Mesenchymal stem cell (in vitro differentiated cells and primary cell): ENCODE data around the gene MOSMO.

Source experiments
- DNase-seq: peaks from one replicate; pipeline ENCODE4 v3.0.0-alpha.2; 2013
- H2AFZ ChIP-seq: one replicate; pipeline ENCODE4 v1.6.1; 2013; ENCODE audit warnings: low read depth, mild to moderate bottlenecking, control low read depth, inconsistent platforms, low read length, moderate library complexity
- H2AK5ac ChIP-seq: 2 replicates; pipeline ENCODE4 v1.6.1; 2013; ENCODE audit warnings: low read length, moderate library complexity, mild to moderate bottlenecking, inconsistent platforms; ENCODE audit not compliant: severe bottlenecking
- H2BK120ac ChIP-seq: one replicate; pipeline ENCODE4 v1.6.1; 2013; ENCODE audit warnings: low read depth, mild to moderate bottlenecking, inconsistent platforms, low read length, moderate library complexity
- H2BK12ac ChIP-seq, 2 experiments: one replicate each; pipeline ENCODE4 v1.6.1; 2013; ENCODE audit warnings: inconsistent platforms in 2 of 2, low read length in 2 of 2, mild to moderate bottlenecking in 2 of 2, moderate library complexity in 2 of 2, control low read depth in 1 of 2
- H2BK15ac ChIP-seq: one replicate; pipeline ENCODE4 v1.6.1; 2013; ENCODE audit warnings: mild to moderate bottlenecking, low read depth, inconsistent platforms; ENCODE audit not compliant: poor library complexity, severe bottlenecking
- H2BK5ac ChIP-seq: 2 replicates; pipeline ENCODE4 v1.6.1; 2013; ENCODE audit warnings: low read depth, mild to moderate bottlenecking, low read length, control low read depth, inconsistent platforms; ENCODE audit not compliant: poor library complexity, severe bottlenecking
- H3K14ac ChIP-seq, 2 experiments: one replicate each; pipeline ENCODE4 v1.6.1; 2013; ENCODE audit warnings: inconsistent platforms in 2 of 2, low read length in 2 of 2, control low read depth in 1 of 2, mild to moderate bottlenecking in 1 of 2, moderate library complexity in 1 of 2
- H3K18ac ChIP-seq, 2 experiments: one replicate each; pipeline ENCODE4 v1.6.1; 2013; ENCODE audit warnings: inconsistent platforms in 2 of 2, low read length in 2 of 2, control low read depth in 1 of 2, low read depth in 1 of 2, mild to moderate bottlenecking in 1 of 2
- H3K23ac ChIP-seq, 2 experiments: one replicate each; pipeline ENCODE4 v1.6.1; 2013; ENCODE audit warnings: inconsistent platforms in 2 of 2, low read length in 2 of 2, mild to moderate bottlenecking in 2 of 2, moderate library complexity in 2 of 2, control low read depth in 1 of 2
- H3K27ac ChIP-seq: 2 replicates; pipeline ENCODE4 v1.5.1; 2013; ENCODE audit warnings: mild to moderate bottlenecking, moderate library complexity, low read length, control low read depth, inconsistent platforms; ENCODE audit not compliant: poor library complexity, severe bottlenecking
- H3K27me3 ChIP-seq, 2 experiments: 2 replicates each; pipeline versions ENCODE4 v1.6.1 to v1.7.0; 2013; ENCODE audit warnings: low read length in 2 of 2, mild to moderate bottlenecking in 2 of 2, moderate library complexity in 2 of 2, control low read depth in 1 of 2, inconsistent platforms in 1 of 2; ENCODE audit not compliant: control insufficient read depth in 1 of 2, insufficient read depth in 1 of 2
- H3K36me3 ChIP-seq, 2 experiments: 2 replicates each; pipeline versions ENCODE4 v1.6.1 to v1.7.0; 2013; ENCODE audit warnings: low read length in 2 of 2, control low read depth in 1 of 2, inconsistent platforms in 1 of 2, low read depth in 1 of 2, mild to moderate bottlenecking in 1 of 2; ENCODE audit not compliant: insufficient read depth in 2 of 2, control insufficient read depth in 1 of 2
- H3K4ac ChIP-seq, 2 experiments: one replicate each; pipeline ENCODE4 v1.6.1; 2013; ENCODE audit warnings: inconsistent platforms in 2 of 2, low read length in 2 of 2, mild to moderate bottlenecking in 2 of 2, moderate library complexity in 2 of 2, control low read depth in 1 of 2, low read depth in 1 of 2
- H3K4me1 ChIP-seq: 2 replicates; pipeline ENCODE4 v1.6.1; 2013; ENCODE audit warnings: low read depth, low read length, control low read depth; ENCODE audit not compliant: control insufficient read depth, insufficient read depth
- H3K4me2 ChIP-seq: 2 replicates; pipeline ENCODE4 v1.6.1; 2013; ENCODE audit warnings: low read length, mild to moderate bottlenecking, inconsistent platforms; ENCODE audit not compliant: poor library complexity, severe bottlenecking
- H3K4me3 ChIP-seq, 2 experiments: 2 replicates each; pipeline versions ENCODE4 v1.5.1 to v1.7.0; 2013; ENCODE audit warnings: low read length in 2 of 2, mild to moderate bottlenecking in 2 of 2, control low read depth in 1 of 2, low read depth in 1 of 2; ENCODE audit not compliant: insufficient read depth in 1 of 2
- H3K79me1 ChIP-seq: replicated peaks from 2 replicates; pipeline ENCODE4 v1.6.1; 2013; ENCODE audit warnings: mild to moderate bottlenecking, control low read depth, low read length, inconsistent platforms; ENCODE audit not compliant: poor library complexity, severe bottlenecking
- H3K9ac ChIP-seq: 2 replicates; pipeline ENCODE4 v1.7.0; 2013; ENCODE audit warnings: mild to moderate bottlenecking, low read length, moderate library complexity
- H3K9me3 ChIP-seq: 2 replicates; pipeline ENCODE4 v1.7.0; 2013; ENCODE audit warnings: mild to moderate bottlenecking, low read length; ENCODE audit not compliant: control insufficient read depth
- H4K8ac ChIP-seq: one replicate; pipeline ENCODE4 v1.6.1; 2013; ENCODE audit warnings: inconsistent platforms, mild to moderate bottlenecking, low read length, moderate library complexity
- H4K91ac ChIP-seq: one replicate; pipeline ENCODE4 v1.6.1; 2013; ENCODE audit warnings: mild to moderate bottlenecking, low read length, inconsistent platforms
- WGBS: methylation state at CpG from one replicate; pipeline ENCODE4 v1.1.7; 2013; ENCODE audit warnings: mixed read lengths; 5-methylcytosine and 5-hydroxymethylcytosine counted together

The MOSMO gene

GRCh38 chr16:22010902-22011301 is 3.0 kb downstream of the MOSMO start:
- Histone ChIP-seq H3K9me3 (no peaks in the 10 kb centered on the region), H2BK120ac (no peak overlapping the region), H3K4me3 (no peak overlapping the region), H3K9ac (no peak overlapping the region), H3K4me1 (peaks cover 9% of the 10 kb centered on the region), H3K27ac (no peak overlapping the region), H3K18ac (no peak overlapping the region), H3K23ac (no peak overlapping the region), H3K79me1 (peaks cover 16% of the 10 kb centered on the region), H2AFZ (no peak overlapping the region), H3K36me3 (no peaks in the 10 kb centered on the region), H2BK5ac (no peak overlapping the region), H3K4ac (no peak overlapping the region), H2BK12ac (no peak overlapping the region), H4K91ac (no peak overlapping the region), H2AK5ac (no peak overlapping the region), H4K8ac (no peak overlapping the region), H3K4me2 (no peak overlapping the region), H3K27me3 (no peaks in the 10 kb centered on the region), H2BK15ac (no peak overlapping the region), H3K14ac (no peak overlapping the region)
- 93% methylated on average over 5 of the region's 5 CpGs for WGBS
- DNase-seq = no peak

GRCh38 chr16:22012241-22012640 is 4.3 kb downstream of the MOSMO start:
- no peak for DNase-seq
- Histone ChIP-seq H2AK5ac (no peak overlapping the region), H2AFZ (no peak overlapping the region), H3K9me3 (no peaks in the 10 kb centered on the region), H2BK120ac (no peak overlapping the region), H3K4ac (no peak overlapping the region), H3K14ac (no peak overlapping the region), H4K91ac (no peak overlapping the region), H3K79me1 (peaks cover 18% of the 10 kb centered on the region), H2BK5ac (no peak overlapping the region), H3K27ac (no peak overlapping the region), H3K18ac (no peak overlapping the region), H4K8ac (no peak overlapping the region), H3K9ac (no peak overlapping the region), H3K23ac (no peak overlapping the region), H3K36me3 (no peaks in the 10 kb centered on the region), H3K4me3 (no peak overlapping the region), H3K4me1 (peaks cover 6% of the 10 kb centered on the region), H2BK15ac (no peak overlapping the region), H3K4me2 (no peak overlapping the region), H2BK12ac (no peak overlapping the region), H3K27me3 (no peaks in the 10 kb centered on the region)
- no CpG with 5 or more reads among the region's 2 CpGs for WGBS

GRCh38 chr16:22013486-22013885 is 5.6 kb downstream of the MOSMO start:
- no peak overlapping the region for H2AK5ac ChIP-seq
- no peak overlapping the region for H2BK15ac ChIP-seq
- H3K4me1 ChIP-seq = peaks cover 6% of the 10 kb centered on the region
- no peak for DNase-seq
- H3K4me2 ChIP-seq = no peak overlapping the region
- H3K9me3 ChIP-seq = no peaks in the 10 kb centered on the region
- no peak overlapping the region for H2BK12ac ChIP-seq
- peaks cover 15% of the 10 kb centered on the region for H3K79me1 ChIP-seq
- no peak overlapping the region for H3K18ac ChIP-seq
- H4K91ac ChIP-seq = no peak overlapping the region
- H2BK120ac ChIP-seq = no peak overlapping the region
- H3K4me3 ChIP-seq = no peak overlapping the region
- 100% methylated on average over 3 of the region's 4 CpGs for WGBS
- no peaks in the 10 kb centered on the region for H3K27me3 ChIP-seq
- no peak overlapping the region for H4K8ac ChIP-seq
- H3K23ac ChIP-seq = no peak overlapping the region
- no peak overlapping the region for H3K27ac ChIP-seq
- H3K36me3 ChIP-seq = no peaks in the 10 kb centered on the region
- no peak overlapping the region for H3K9ac ChIP-seq
- H2AFZ ChIP-seq = no peak overlapping the region
- no peak overlapping the region for H2BK5ac ChIP-seq
- no peak overlapping the region for H3K14ac ChIP-seq
- no peak overlapping the region for H3K4ac ChIP-seq

GRCh38 chr16:22014271-22014873 is 6.5 kb downstream of the MOSMO start:
- Histone ChIP-seq H2BK120ac (no peak overlapping the region), H3K18ac (no peak overlapping the region), H2BK12ac (no peak overlapping the region), H3K9me3 (no peaks in the 10 kb centered on the region), H2BK5ac (no peak overlapping the region), H3K79me1 (peaks cover 8% of the 10 kb centered on the region), H3K27me3 (no peaks in the 10 kb centered on the region), H3K9ac (no peak overlapping the region), H3K23ac (no peak overlapping the region), H2AK5ac (no peak overlapping the region), H4K91ac (no peak overlapping the region), H2BK15ac (no peak overlapping the region), H3K4me2 (no peak overlapping the region), H3K36me3 (no peaks in the 10 kb centered on the region), H3K4me3 (no peak overlapping the region), H4K8ac (no peak overlapping the region), H3K27ac (no peak overlapping the region), H2AFZ (no peak overlapping the region), H3K14ac (no peak overlapping the region), H3K4me1 (no peaks in the 10 kb centered on the region), H3K4ac (no peak overlapping the region)
- DNase-seq = no peak
- WGBS = 92% methylated on average over 2 of the region's 2 CpGs
